Measurements from ENCODE around the gene MARCHF10. TPM values are rescaled to one million over a fixed set of nuclear protein-coding genes. Genes with fewer than 3 reads are reported as not detected.

Gene MARCHF10
- total RNA-seq, 2 donors from 2014 or later, result not detected

DNA sequence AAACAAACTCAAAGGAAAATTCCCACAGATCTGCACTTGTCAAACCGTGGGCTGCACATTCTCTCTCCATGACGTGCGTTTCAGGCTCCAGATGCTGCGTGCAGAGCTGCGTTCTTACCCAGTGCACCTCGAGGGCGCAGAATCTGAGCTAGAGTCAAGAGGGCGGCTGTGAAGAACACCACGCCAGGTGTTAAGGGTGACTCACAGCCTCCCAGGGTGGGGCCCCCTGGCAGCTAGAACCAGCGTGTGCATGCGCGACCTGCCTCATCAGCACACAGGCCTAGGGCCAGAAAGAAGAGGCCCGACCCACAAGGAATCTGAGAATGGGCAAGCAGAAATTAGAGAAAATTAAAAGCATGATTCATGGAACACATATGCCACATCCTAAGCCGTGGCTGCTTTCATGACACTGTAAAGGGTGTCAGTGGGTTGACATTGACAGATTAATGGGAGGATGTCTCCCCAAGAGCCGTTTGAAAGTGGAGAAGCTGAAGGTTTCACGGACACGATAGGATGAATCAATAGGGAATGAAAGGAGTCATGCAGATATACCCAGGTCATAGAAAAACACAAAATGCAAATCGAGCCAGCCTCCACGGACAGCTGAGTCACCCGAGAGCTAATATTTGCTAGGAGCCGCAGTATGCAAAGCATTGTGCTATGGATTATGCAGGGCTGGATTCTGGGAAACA is 29.0 kb downstream of the MARCHF10 start:
- peaks cover 4% of the 10 kb centered on the region in 2 donors for H3K36me3 Mint-ChIP-seq
- peaks cover 4 to 7% of the 10 kb centered on the region in 2 donors for H3K9me3 Mint-ChIP-seq
- ATAC-seq, result no peak
- H3K27ac Mint-ChIP-seq, result no peak overlapping the region
- DNase-seq (ENCODE audit: low spot score in 2 of 2), result no peak

DNA sequence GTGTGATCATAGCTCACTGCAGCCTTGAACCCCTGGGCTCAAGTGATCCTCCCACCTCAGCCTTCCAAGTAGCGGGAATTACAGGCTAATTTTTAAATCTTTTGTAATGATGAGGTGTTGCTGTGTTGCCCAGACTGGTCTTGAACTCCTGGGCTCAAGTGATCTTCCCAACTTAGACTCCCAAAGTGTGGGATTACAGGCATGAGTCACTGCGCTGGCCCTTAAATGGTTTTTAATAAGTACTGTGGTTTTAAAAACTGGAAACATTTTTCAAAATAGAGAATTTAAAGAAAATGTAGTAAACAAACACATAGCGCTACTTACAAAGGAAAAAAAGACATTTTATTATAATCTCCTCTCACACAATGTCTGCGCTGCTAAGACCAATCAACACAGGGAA is 32.2 kb downstream of the MARCHF10 start:
- Mint-ChIP-seq H3K27ac (no peak overlapping the region), H3K36me3 (peaks cover 6 to 8% of the 10 kb centered on the region in 2 donors), H3K9me3 (peaks cover 4 to 5% of the 10 kb centered on the region in 2 donors)
- DNase-seq (ENCODE audit: low spot score in 2 of 2) (no peak), ATAC-seq (no peak)

DNA sequence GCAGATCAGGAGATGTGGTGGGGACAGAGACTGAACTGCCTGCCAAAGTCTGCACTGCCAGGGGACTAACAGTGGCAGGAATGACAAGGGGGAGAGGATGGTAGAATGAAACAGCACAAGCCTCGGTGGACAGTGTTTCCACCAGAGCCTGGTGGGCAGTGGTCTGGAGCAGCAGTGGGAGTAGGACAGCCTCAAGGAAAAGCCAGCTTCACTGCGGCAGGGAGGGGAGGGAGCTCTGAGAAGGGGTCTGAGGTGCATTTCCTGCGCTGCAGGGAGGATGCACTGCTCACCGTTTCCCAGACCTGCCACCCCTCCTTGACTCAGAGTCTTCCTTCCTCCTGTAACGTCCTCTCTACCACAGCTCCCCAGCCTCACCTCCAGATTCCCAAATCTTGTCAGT is 33.8 kb downstream of the MARCHF10 start:
- Mint-ChIP-seq H3K9me3 (peaks cover 4 to 5% of the 10 kb centered on the region in 2 donors), H3K36me3 (peaks cover 6 to 8% of the 10 kb centered on the region in 2 donors), H3K27ac (no peak overlapping the region)
- DNase-seq (ENCODE audit: low spot score in 2 of 2) (no peak), ATAC-seq (no peak)

DNA sequence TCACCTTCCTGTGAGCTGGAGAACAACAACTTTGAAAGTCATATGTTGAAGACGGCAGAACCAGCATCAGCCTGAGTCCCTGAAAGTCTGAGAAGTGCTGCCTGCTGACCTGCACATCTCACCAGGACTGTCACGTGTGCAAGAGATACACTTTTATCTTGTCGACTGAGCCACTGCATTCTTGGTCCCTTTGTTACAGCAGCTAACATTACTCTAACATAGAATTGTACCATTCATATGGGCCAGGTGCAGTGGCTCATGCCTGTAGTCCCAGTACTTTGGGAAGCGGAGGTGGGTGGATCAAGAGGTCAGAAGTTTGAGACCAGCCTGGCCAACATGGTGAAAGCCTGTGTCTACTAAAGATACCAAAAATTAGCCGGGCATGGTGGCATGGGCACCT is 40.1 kb downstream of the MARCHF10 start:
- ATAC-seq (no peak), DNase-seq (ENCODE audit: low spot score in 2 of 2) (no peak)
- Mint-ChIP-seq H3K27ac (no peak overlapping the region), H3K9me3 (peaks cover 4 to 5% of the 10 kb centered on the region in 2 donors), H3K36me3 (peaks cover 6 to 8% of the 10 kb centered on the region in 2 donors)

DNA sequence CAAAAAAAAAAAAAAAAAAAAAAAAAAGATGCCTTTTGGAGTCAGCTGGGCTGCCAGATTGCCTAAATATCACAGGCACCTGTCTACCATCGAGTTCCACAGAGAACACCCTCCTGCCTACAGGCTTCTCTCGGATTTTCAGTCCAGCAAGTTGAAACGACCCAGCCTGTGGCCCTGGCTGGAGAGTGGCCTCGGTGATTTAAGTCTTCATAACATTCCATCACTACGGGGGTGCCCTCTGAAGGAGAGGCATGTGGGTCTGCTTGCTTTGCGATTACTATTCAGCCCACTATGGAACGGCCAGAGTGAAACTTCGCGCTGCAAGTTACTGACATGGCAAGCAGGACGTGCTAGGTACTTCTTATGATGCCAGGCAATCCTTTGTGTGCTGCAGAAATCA is 42.8 kb downstream of the MARCHF10 start:
- Mint-ChIP-seq H3K9me3 (no peaks in the 10 kb centered on the region), H3K36me3 (no peaks in the 10 kb centered on the region), H3K27ac (no peak overlapping the region)
- DNase-seq (ENCODE audit: low spot score in 2 of 2) (no peak), ATAC-seq (no peak)

DNA sequence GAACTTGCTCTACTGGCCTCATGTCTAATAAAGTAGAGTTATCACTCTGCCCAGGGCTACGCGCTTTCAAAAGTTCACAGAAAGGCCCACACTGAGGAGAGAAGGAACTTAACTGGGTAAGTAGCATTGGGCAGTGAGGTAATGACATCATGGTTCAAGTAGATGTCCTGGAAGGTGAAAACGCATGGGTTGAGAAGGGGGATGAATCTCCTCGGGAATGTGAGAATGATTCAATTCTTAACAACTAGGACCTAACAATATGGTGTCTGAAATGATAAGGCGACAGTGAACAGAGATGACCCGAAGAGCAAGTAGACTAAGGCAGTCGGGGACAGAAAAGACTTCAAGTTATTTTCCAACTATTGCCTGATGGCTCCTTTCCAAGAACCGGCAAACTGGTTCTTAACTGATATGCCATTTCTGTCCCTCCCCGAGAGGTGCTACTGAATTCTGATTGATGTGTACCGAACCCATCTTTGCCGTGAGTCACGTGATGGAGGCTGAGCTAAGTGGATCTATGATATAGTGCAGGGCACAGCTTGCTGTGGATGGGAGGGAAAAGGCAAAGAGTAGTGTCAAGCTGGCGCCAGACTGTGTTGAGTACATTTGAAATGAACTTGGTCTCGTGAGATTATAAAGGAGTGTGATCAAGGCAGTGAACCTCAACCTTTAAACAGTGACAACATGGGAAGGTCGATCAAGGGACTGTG is 44.1 kb downstream of the MARCHF10 start:
- ATAC-seq (no peak), DNase-seq (ENCODE audit: low spot score in 2 of 2) (no peak)
- H3K9me3 Mint-ChIP-seq, result no peaks in the 10 kb centered on the region
- no peak overlapping the region for H3K27ac Mint-ChIP-seq
- no peaks in the 10 kb centered on the region for H3K36me3 Mint-ChIP-seq

DNA sequence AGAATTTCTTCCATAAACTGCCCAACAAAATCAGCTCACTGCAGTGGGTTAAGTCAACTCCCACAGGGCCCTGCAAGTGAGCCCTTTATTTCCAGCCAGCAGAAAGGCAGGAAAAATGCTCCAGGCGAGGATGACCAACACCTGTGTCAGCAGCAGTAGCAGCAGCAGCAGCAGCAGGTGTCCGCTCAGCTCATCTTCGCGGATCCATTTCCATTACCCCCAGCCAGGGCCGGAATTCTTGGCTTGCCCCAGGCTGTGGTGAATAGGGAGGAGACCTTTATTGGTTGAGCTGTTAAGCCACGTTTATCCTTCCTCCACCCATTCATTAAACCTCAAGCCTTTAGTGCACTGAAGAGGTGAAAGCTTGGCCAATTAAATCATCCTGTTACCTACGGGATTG is 46.2 kb downstream of the MARCHF10 start:
- no peak for DNase-seq (ENCODE audit: low spot score in 2 of 2)
- no peaks in the 10 kb centered on the region for H3K36me3 Mint-ChIP-seq
- no peak overlapping the region for H3K27ac Mint-ChIP-seq
- no peak for ATAC-seq
- H3K9me3 Mint-ChIP-seq, result no peaks in the 10 kb centered on the region

DNA sequence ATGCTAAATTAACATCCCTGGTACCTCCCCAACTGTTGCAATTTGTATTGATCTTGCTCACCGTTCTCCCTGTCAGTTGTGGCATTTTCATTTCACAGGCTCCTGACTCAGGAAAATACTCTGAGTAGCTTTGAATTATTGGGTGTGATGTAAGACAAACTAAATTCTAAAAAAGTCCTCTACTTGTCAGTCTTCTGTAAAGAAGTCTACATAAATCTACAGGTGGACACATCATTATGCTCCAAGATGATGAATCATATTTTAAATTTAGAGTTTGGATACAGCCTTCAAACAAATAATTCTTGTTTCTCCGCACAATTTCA is 47.2 kb downstream of the MARCHF10 start:
- DNase-seq (ENCODE audit: low spot score in 2 of 2), result no peak
- Mint-ChIP-seq H3K36me3 (no peaks in the 10 kb centered on the region), H3K9me3 (no peaks in the 10 kb centered on the region), H3K27ac (no peak overlapping the region)
- no peak for ATAC-seq

DNA sequence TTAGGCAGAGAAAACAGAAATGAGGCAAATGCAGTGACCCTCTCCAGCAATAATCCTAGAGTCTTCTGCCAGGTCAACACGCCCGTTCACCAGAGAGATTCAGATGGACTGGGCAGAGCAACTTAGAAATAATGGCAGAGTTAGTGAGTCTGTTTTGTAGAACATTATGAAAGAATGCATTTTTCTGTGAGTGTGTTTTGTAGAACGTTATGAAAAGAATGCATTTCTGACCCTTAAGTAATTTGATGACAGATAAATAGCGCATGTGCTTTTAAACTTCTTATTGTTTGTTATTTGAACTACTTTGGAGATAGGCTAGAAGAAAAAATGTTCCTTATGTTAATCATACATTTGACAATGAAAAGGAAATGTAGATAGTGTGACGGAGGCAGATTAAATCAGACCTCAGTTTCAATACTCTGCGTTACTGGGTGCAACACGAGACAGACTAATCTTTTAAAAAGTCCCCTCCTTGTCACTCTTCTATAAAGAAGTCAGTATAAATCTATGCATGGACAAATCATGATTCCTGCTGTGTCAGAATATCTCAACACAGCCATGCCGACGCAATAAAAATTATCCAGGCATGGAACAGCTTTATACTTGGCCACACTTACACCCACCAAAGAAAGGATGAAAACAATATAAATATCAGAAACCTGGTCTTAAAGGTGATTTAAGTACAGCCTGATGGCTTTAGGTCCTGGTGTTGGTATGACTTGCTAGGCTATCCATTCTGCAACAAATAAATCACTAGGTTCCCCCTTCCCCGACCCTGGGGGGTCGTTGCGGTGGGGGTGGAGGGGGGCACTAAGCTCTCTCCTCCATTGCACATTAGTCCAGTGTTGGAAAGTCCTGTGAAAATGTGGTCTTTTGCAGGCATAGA is 47.8 kb downstream of the MARCHF10 start:
- ATAC-seq (no peak), DNase-seq (ENCODE audit: low spot score in 2 of 2) (no peak)
- Mint-ChIP-seq H3K36me3 (no peaks in the 10 kb centered on the region), H3K27ac (no peak overlapping the region), H3K9me3 (no peaks in the 10 kb centered on the region)

DNA sequence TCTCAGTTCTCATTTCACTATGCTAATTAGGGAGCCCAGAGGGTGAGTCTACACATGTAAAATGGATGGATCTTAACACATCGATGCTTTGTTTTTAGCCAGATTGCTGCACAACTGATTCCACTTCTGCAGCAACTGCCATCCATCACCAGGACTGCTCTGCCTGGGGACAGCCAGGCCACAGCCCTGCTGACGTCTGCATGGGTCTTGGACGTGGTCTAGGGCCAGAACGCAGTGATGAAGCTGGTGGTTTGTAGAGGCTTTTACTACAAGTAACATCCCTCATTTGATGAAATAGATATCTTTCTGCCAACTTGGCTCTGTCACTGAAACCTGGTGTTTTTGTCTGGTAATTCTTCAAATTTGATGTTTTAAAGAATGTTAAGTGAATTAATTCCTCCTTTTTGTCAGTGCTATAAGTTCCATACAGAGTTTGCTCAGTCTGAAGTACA is 50.6 kb downstream of the MARCHF10 start:
- no peaks in the 10 kb centered on the region for H3K9me3 Mint-ChIP-seq

DNA sequence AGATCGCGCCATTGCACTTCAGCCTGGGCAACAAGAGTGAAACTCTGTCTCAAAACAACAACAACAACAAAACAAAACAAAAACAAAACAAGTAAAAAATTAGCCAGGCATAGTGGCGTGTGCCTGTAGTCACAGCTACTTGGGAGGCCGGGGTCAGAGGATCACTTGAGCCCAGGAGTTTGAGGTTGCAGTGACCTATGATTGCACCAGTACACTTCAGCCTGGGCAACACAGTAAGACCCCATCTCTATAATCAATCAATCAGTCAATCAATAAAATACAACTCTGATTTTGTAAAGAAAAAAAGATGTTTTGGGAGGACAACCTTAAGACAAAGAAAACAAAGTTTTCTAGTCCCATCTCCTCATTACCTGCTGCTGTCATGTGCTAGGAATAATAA is 51.9 kb downstream of the MARCHF10 start:
- no peaks in the 10 kb centered on the region for H3K9me3 Mint-ChIP-seq
- no peak for DNase-seq (ENCODE audit: low spot score in 2 of 2)
- no peak overlapping the region for H3K27ac Mint-ChIP-seq
- H3K36me3 Mint-ChIP-seq, result no peaks in the 10 kb centered on the region
- no peak for ATAC-seq

More for the DNA sequence above, 50.6 kb downstream of the MARCHF10 start:
- H3K36me3 Mint-ChIP-seq, result no peaks in the 10 kb centered on the region
- ATAC-seq (no peak), DNase-seq (ENCODE audit: low spot score in 2 of 2) (no peak)
- H3K27ac Mint-ChIP-seq, result no peak overlapping the region

DNA sequence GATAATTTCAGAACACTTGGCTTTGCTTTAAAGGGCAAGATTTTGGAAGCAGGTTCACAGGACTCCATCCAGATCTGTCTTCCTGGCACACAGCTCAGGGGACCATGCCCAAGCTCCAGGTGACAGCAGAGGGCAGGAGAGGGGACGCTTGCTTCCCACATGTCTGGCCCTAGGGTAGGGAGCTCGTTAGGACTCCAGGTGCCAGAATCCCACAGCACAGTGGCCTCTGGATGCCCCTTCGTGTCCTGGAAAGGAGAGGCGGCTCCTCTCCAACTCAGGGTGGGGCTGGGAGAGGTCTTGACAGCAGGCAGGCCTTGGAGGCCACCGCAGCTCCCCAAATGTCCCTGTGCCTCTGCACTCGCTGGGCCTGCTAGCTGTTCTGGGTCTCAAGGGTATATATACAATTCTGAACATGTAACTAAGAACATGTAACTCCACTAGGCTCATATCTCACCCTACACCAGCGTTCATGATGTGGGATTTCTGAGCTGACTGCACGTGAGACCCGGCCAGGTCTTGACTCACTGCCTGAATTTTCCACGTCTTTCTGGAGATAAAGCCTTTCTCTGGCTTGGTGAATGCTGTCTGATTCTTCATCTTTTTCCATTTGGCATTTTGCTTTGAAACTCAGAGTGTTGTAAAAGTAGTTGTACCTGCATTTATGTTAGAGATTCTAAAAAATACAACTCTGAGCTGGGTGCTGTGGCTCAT is 52.8 kb downstream of the MARCHF10 start:
- DNase-seq (ENCODE audit: low spot score in 2 of 2) (no peak), ATAC-seq (no peak)
- Mint-ChIP-seq H3K9me3 (no peaks in the 10 kb centered on the region), H3K27ac (no peak overlapping the region), H3K36me3 (no peaks in the 10 kb centered on the region)

DNA sequence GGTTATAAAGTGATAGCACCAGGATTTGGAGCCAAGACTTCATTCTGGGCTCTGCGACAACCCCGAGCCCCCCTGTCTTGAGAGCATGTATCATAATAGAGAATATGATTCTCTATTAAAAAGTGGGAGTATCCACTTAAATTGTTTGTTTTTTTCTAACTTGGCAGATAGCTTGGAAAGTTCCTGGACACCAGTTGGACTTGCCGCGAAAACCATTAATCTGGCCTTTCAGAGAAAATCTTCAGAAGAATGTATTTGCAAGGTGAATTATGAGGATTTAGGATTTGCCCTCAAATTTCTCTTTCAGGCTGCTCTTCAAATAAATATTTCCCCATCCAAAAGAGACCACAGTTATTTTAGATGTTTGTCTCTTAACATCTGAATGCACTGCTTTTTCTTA is 53.5 kb downstream of the MARCHF10 start:
- H3K36me3 Mint-ChIP-seq, result no peaks in the 10 kb centered on the region
- ATAC-seq (no peak), DNase-seq (ENCODE audit: low spot score in 2 of 2) (no peak)
- H3K9me3 Mint-ChIP-seq, result no peaks in the 10 kb centered on the region
- H3K27ac Mint-ChIP-seq, result no peak overlapping the region

DNA sequence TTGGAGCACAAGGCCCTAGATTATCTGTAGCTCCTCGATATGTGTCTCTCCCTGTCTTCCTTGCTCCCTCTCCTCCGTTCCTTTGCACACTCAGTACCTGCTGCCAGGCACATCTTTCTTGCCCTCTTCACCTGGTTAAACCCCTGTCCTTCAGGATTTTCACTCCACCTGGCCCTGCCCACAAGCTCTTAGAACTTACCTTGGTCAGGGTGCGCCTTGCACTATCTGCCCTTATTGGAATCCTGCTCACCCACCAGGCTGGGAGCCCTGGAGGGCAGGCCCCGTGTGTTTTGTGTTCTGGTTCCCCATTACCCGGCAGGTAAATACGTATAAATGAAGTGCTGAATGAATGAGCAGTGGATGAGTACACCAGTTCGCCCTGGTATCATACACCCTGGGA is 54.6 kb downstream of the MARCHF10 start:
- DNase-seq (ENCODE audit: low spot score in 2 of 2), result no peak
- no peak for ATAC-seq
- no peaks in the 10 kb centered on the region for H3K36me3 Mint-ChIP-seq
- H3K27ac Mint-ChIP-seq, result no peak overlapping the region
- no peaks in the 10 kb centered on the region for H3K9me3 Mint-ChIP-seq

DNA sequence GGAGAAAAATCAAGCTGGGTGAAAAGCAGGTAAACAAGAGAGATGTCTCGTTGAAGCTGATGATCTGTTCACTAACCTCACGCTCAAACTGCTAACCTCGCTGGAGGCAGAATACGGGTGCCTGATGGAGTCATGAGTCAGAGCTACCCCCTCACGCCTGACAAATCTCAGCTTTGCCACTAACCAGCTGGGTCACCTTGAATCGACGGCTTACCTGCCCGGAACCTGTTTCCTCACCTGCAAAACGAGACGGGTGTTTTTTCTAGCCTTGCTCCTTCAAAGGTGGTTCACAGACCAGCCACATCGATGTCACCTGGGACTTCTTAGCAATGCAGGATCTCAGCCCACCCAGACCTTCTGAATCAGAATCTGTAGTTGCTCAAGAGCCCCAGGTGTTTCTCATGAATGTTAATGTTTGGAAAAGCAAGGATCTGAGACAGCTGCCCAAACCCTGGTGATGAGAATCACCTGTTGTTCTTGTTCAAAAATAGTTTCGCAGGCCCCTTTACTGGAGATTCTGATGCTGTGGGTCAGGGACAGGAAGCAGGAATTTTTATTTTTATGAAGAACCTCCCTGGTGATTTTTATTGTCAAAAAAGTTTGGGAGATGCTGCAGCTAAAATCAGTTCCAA is 56.9 kb downstream of the MARCHF10 start:
- Mint-ChIP-seq H3K36me3 (no peaks in the 10 kb centered on the region), H3K9me3 (no peaks in the 10 kb centered on the region), H3K27ac (no peak overlapping the region)
- ATAC-seq (no peak), DNase-seq (ENCODE audit: low spot score in 2 of 2) (no peak)

DNA sequence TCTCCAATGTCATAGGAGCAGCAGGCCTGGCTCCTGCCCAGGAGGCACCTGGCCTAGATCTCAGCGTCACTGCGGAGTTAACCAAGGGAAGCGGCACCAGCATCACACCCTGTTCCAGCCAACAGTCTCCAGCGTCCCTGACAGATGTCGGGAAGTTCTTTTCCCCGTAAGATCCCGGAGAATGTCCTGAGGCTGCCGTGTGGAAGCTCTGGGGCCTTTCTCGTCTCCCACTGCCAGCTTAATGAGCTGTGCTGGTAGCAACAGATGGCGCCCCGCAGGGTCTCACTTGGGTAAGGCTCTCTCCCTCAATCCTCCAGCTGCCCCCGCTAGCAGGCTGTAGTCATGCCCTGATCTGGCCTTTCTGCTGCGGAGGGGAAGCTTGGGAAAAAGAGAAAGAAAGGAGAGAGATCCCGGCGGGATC is 57.5 kb downstream of the MARCHF10 start:
- ATAC-seq (no peak), DNase-seq (ENCODE audit: low spot score in 2 of 2) (no peak)
- Mint-ChIP-seq H3K27ac (no peak overlapping the region), H3K9me3 (no peaks in the 10 kb centered on the region), H3K36me3 (no peaks in the 10 kb centered on the region)
